K562 (cell line): ENCODE measurements around the gene DNAH1. TPM values are rescaled to one million over a fixed set of nuclear protein-coding genes. Genes with fewer than 3 reads are reported as not detected.

Experiments used
- ATAC-seq: fragments of 200-7000 bp; cut with Tn5 transposase; 3 replicates; pipeline ENCODE4 v1.9.1; 2020; ENCODE audit warnings: moderate library complexity
- BruUV-seq: library from RNA; stranded (reverse); fragments of 400-500 nt; replicated peaks from 2 replicates; lab custom pipeline; 2021; lab: Mats Ljungman, UMichigan
- CTCF ChIA-PET: fragments of 300-600 bp; formaldehyde crosslinking; extraction: SDS; loops from one replicate; lab custom pipeline; 2021; ENCODE audit warnings: low intra/inter-chr PET ratio; lab: Yijun Ruan, JAX
- POLR2A ChIA-PET: fragments of 300-600, 350-650 bp; sonication (Branson Sonifier 250); formaldehyde crosslinking; extraction: SDS; loops from one replicate; lab custom pipeline; 2021; ENCODE audit warnings: antibody characterized with exemption, inconsistent platforms; lab: Yijun Ruan, JAX
- DNase-seq, 4 experiments: peaks; one replicate each; pipeline versions ENCODE4 v3.0.0 to v3.0.0-alpha.2; 2011 to 2018; ENCODE audit warnings: low spot score in 3 of 4, mixed read lengths in 3 of 4; ENCODE audit errors: extremely low read depth in 1 of 4
- FAIRE-seq: peaks from 2 replicates; lab custom pipeline; 2011; peaks lifted over from hg19 to GRCh38; lab: Jason Lieb, UNC
- H2AFZ ChIP-seq: 2 replicates; pipeline ENCODE4 v1.6.0; 2011; ENCODE audit warnings: low read depth, low read length, control low read depth, inconsistent platforms
- H3K27ac ChIP-seq: fragments of 200-600 bp; 3 replicates; pipeline ENCODE4 v1.8.0; 2011; ENCODE audit warnings: low read depth, mild to moderate bottlenecking, control low read depth, inconsistent platforms, low read length, moderate library complexity, mixed read lengths; ENCODE audit errors: extremely low read depth
- H3K27me3 ChIP-seq, 2 experiments: fragments of 300-600 bp in 1 of 2; 2 replicates in 1 of 2; 3 replicates in 1 of 2; pipeline versions ENCODE4 v1.6.0 to v1.8.0; 2011; ENCODE audit warnings: inconsistent platforms in 2 of 2, low read length in 2 of 2, mild to moderate bottlenecking in 1 of 2, mixed read lengths in 1 of 2, moderate library complexity in 1 of 2; ENCODE audit not compliant: control insufficient read depth in 2 of 2, insufficient read depth in 2 of 2
- H3K36me3 ChIP-seq: fragments of 300-600 bp; 3 replicates; pipeline ENCODE4 v1.8.0; 2011; ENCODE audit warnings: mild to moderate bottlenecking, low read length, inconsistent platforms; ENCODE audit not compliant: control insufficient read depth, insufficient read depth
- H3K4me1 ChIP-seq, 2 experiments: fragments of 200-600 bp in 1 of 2; replicated peaks in 1 of 2; 2 replicates in 1 of 2; 3 replicates in 1 of 2; pipeline versions ENCODE4 v1.5.1 to v1.8.0; 2011; ENCODE audit warnings: inconsistent platforms in 2 of 2, low read length in 2 of 2, mild to moderate bottlenecking in 1 of 2, mixed read lengths in 1 of 2, moderate library complexity in 1 of 2; ENCODE audit not compliant: control insufficient read depth in 2 of 2, insufficient read depth in 2 of 2
- H3K4me2 ChIP-seq: 2 replicates; pipeline ENCODE4 v1.6.1; 2011; ENCODE audit warnings: low read length, control low read depth, inconsistent platforms, mixed read lengths; ENCODE audit not compliant: insufficient read depth
- H3K4me3 ChIP-seq: fragments of 200-600 bp; sonication (generic), shearing (Covaris generic); 2 replicates; pipeline ENCODE4 v1.5.1; 2016; ENCODE audit warnings: control low read depth, inconsistent platforms
- H3K79me2 ChIP-seq: fragments of 200-600 bp; 3 replicates; pipeline ENCODE4 v1.8.0; 2011; ENCODE audit warnings: low read length, inconsistent platforms; ENCODE audit not compliant: control insufficient read depth, insufficient read depth
- H3K9ac ChIP-seq, 2 experiments: 2 replicates each; pipeline versions ENCODE4 v1.6.0 to v1.6.1; 2011; ENCODE audit warnings: low read depth in 2 of 2, low read length in 2 of 2, control low read depth in 1 of 2, inconsistent platforms in 1 of 2, mild to moderate bottlenecking in 1 of 2, mixed read lengths in 1 of 2; ENCODE audit not compliant: insufficient read depth in 1 of 2
- H3K9me1 ChIP-seq: one replicate; pipeline ENCODE4 v1.6.0; 2011; ENCODE audit warnings: inconsistent platforms, mild to moderate bottlenecking, low read length, moderate library complexity; ENCODE audit not compliant: control insufficient read depth, insufficient read depth
- H3K9me3 ChIP-seq: replicated peaks from 2 replicates; pipeline ENCODE4 v1.5.1; 2011; ENCODE audit warnings: low read depth, low read length, inconsistent platforms; ENCODE audit not compliant: control insufficient read depth, insufficient read depth
- H4K20me1 ChIP-seq: replicated peaks from 2 replicates; pipeline ENCODE4 v1.6.1; 2011; ENCODE audit warnings: low read length, inconsistent platforms, mixed read lengths; ENCODE audit not compliant: control insufficient read depth, insufficient read depth
- ATF1 ChIP-seq, 2 experiments: fragments of 450-650 bp in 1 of 2; IDR thresholded peaks; 2 replicates each; pipeline ENCODE4 v1.6.1; 2016; ENCODE audit warnings: missing compliant biosample characterization in 1 of 2, missing genetic modification characterization in 1 of 2
- GABPA ChIP-seq: fragments of 200-800 bp; sonication (Bioruptor generic); conservative IDR thresholded peaks from 2 replicates; pipeline ENCODE4 v1.6.1; 2016; ENCODE audit warnings: low read depth, missing genetic modification characterization, missing compliant biosample characterization
- NFE2 ChIP-seq: IDR thresholded peaks from 2 replicates; pipeline ENCODE4 v1.6.1; 2014; ENCODE audit warnings: antibody characterized with exemption, low read depth
- PHB ChIP-seq: fragments of 250-450 bp; sonication (Bioruptor Pico); IDR thresholded peaks from 2 replicates; pipeline ENCODE4 v1.5.0; 2021
- POLR2B ChIP-seq: fragments of 450-650 bp; IDR thresholded peaks from 2 replicates; pipeline ENCODE4 v1.6.1; 2018; ENCODE audit warnings: low read depth; ENCODE audit not compliant: partially characterized antibody
- ZBTB1 ChIP-seq: sonication (generic); formaldehyde crosslinking; IDR thresholded peaks from 2 replicates; pipeline ENCODE4 v1.8.1; 2023; ENCODE audit warnings: missing genetic modification reagents, low read depth, mild to moderate bottlenecking, borderline replicate concordance
- ZNF224 ChIP-seq: sonication (generic); formaldehyde crosslinking; IDR thresholded peaks from 2 replicates; pipeline ENCODE4 v1.8.0; 2022; ENCODE audit warnings: mild to moderate bottlenecking, missing genetic modification reagents
- ZNF408 ChIP-seq: fragments of 250-450 bp; sonication (Bioruptor Pico); IDR thresholded peaks from 2 replicates; pipeline ENCODE4 v1.4.0; 2020; ENCODE audit warnings: low read depth, mild to moderate bottlenecking, moderate library complexity
- ZNF584 ChIP-seq: fragments of 200-800 bp; sonication (Bioruptor generic); IDR thresholded peaks from 2 replicates; pipeline ENCODE4 v1.6.1; 2016; ENCODE audit warnings: low read depth, mild to moderate bottlenecking, missing genetic modification characterization, missing compliant biosample characterization
- ZNF785 ChIP-seq: fragments of 250-450 bp; sonication (Bioruptor Pico); IDR thresholded peaks from 2 replicates; pipeline ENCODE4 v1.4.0; 2020; ENCODE audit warnings: mild to moderate bottlenecking
- WGBS: fragments of 100-300 bp; shearing (Covaris generic); methylation state at CpG from one replicate; pipeline ENCODE4 v1.1.6; 2016; ENCODE audit warnings: low coverage, mixed read lengths; ENCODE audit not compliant: insufficient coverage; ENCODE audit errors: missing lambda C conversion rate; 5-methylcytosine and 5-hydroxymethylcytosine counted together
- in situ Hi-C: fragments of 300-500 bp; cut with MboI; formaldehyde crosslinking; loops from 4 replicates; pipeline ENCODE4 v1.15.0; 2018; ENCODE audit warnings: inconsistent platforms, mixed read lengths
- intact Hi-C: fragments of 100-400 bp; cut with micrococcal nuclease; formaldehyde crosslinking; loops from 2 replicates; pipeline ENCODE4 v1.14.2; 2022
- polyA plus RNA-seq, 8 experiments: library from polyadenylated mRNA; depleted of rRNA in 4 of 8; stranded (reverse) in 5 of 8; unstranded in 3 of 8; fragments of >200 nt; fragmentation: Nextera tagmentation in 2 of 8; fragmentation: Illumina TruSeq in 1 of 8; extraction: Ambion mirVana in 2 of 8; extraction: Trizol in 1 of 8; gene quantifications; 2 replicates each; pipeline versions ENCODE4 v1.2.1 to v1.2.3, GENCODE V29; 2011 to 2014; ENCODE audit warnings: inconsistent platforms in 1 of 8, missing spikeins in 1 of 8
- total RNA-seq, 7 experiments: library from RNA; depleted of rRNA in 6 of 7; stranded (reverse); fragments of >200 nt in 6 of 7; fragmentation: Illumina TruSeq in 2 of 7; extraction: Trizol in 2 of 7; gene quantifications; 2 replicates each; pipeline versions ENCODE4 v1.2.1 to v1.2.3, GENCODE V29; 2011 to 2021; ENCODE audit warnings: low replicate concordance in 1 of 7
- TF ChIP-seq, protein P1 (sequence below): conservative IDR thresholded peaks from 2 replicates; pipeline ENCODE4 v1.6.1; 2011; ENCODE audit warnings: low read depth, mild to moderate bottlenecking, low read length; ENCODE audit not compliant: control insufficient read depth

DNAH1 gene
- total and polyA plus RNA-seq, 9 of the 15 experiments (the other 6 are each of a cell fraction or from before 2014, with no cell fraction given): 0.04 to 0.84 (median 0.50) TPM

DNA sequence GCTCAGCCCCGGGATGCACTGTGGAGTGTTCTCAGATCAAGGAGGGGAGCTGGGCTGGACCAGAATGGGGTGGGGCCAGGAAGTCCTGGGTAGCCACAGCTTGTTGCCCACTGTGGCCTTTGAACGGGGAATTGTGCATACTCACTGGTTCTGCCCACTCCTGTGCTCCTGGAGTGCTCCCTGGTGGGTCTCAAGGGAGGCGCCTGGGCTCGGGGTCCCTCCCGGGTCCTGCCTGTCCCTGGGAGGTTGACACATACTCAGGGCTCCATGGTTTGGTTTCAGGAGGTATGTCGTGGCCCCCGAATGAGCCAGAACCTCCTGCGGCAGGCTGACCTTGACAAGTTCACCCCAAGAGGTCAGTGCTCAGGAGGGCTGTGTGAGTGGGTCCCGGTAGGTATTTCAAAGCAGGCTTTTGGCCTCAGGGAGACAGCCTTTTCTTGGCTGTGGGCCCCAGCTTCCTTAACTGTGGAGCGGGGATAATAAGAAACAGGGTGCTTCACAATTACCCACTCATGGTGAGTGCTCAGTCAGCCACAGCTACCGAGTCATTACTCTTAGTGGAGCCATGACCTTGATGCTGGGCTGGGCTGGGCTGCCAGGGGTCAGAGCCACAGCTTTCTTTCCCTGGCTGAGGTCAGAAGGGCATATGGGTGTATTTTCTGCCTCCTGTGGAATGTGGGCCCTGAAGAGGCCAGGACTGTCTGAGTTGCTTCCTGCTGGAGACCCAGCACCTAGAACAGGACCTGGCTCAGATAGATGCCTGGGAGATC lies 7.6 kb downstream of the DNAH1 start:
- FAIRE-seq: no peak
- Histone ChIP-seq H3K9me1 (no peaks in the 10 kb centered on the region), H3K27ac (no peak overlapping the region), H3K4me1 (peaks cover 6 to 21% of the 10 kb centered on the region in 2 experiments), H4K20me1 (no peaks in the 10 kb centered on the region), H3K79me2 (no peaks in the 10 kb centered on the region), H3K9me3 (no peaks in the 10 kb centered on the region), H3K36me3 (no peaks in the 10 kb centered on the region), H3K4me2 (no peak overlapping the region), H3K9ac (peak overlapping the region in 1 of 2 experiments; percentile 43; a peak in 2 of 4 replicates), H2AFZ (no peak overlapping the region), H3K4me3 (no peak overlapping the region), H3K27me3 (no peaks in the 10 kb centered on the region; a peak in 1 of 5 replicates)
- intact Hi-C loops (no loop called here), in situ Hi-C loops (no loop called here)
- ChIA-PET POLR2A (interaction anchor here (0.6 to 0.8 kb wide), 2 partner anchors 12 to 661 kb away, joined by 4 read pairs; no protein-coding TSS in a partner anchor), CTCF (no interaction called here)
- no TSS peak for BruUV-seq
- 57% methylated on average over 10 of the region's 11 CpGs for WGBS
- peak; percentile 43; the same call in 2 of the 3 replicates for ATAC-seq
- TF ChIP-seq NFE2 (peak; percentile 47; the same call in 1 of the 2 replicates), ZNF584 (no peak)
- no peak for DNase-seq

DNA sequence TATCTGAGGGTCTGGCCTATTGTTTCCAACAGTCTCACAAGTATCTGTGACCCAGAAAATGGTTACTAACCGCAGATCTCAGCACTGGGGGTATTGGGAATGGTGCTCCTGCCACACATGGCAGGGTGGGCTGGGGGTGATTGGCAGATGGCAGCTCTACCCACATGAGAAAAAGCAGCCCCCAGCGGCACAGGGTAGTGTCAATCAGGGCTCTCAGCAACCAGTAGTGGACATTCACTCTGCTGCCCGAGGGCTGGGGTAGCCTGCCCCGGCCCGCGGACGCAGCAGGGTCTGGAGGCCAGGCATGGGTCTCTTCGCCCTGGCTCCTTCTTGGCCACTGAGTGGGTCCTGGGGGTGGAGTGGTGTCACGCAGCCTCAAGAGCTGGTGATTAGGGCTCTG lies 8.6 kb downstream of the DNAH1 start:
- POLR2A ChIA-PET: no interaction called here
- CTCF ChIA-PET: no interaction called here

More for the DNA sequence above, 8.6 kb downstream of the DNAH1 start:
- no peak for FAIRE-seq
- Histone ChIP-seq H3K36me3 (no peaks in the 10 kb centered on the region), H3K4me3 (no peak overlapping the region), H3K4me1 (peaks cover 6 to 21% of the 10 kb centered on the region in 2 experiments), H3K9me3 (no peaks in the 10 kb centered on the region), H3K9ac (no peak overlapping the region), H3K9me1 (no peaks in the 10 kb centered on the region), H3K27me3 (no peaks in the 10 kb centered on the region; a peak in 1 of 5 replicates), H3K79me2 (no peaks in the 10 kb centered on the region), H3K27ac (no peak overlapping the region), H2AFZ (no peak overlapping the region), H4K20me1 (no peaks in the 10 kb centered on the region), H3K4me2 (no peak overlapping the region)
- TF ChIP-seq ZNF224 (CRISPR knock-in tag) (no peak), GABPA (no peak), ATF1 (CRISPR knock-in tag; IDR thresholded peaks at IDR 0.05) (no peak), ATF1 (tag; IDR thresholded peaks at IDR 0.05) (no peak), PHB (CRISPR knock-in tag) (no peak), POLR2B (no peak), ZBTB1 (CRISPR knock-in tag) (no peak), ZNF785 (no peak), ZNF408 (no peak)
- TF ChIP-seq, protein P1, sequence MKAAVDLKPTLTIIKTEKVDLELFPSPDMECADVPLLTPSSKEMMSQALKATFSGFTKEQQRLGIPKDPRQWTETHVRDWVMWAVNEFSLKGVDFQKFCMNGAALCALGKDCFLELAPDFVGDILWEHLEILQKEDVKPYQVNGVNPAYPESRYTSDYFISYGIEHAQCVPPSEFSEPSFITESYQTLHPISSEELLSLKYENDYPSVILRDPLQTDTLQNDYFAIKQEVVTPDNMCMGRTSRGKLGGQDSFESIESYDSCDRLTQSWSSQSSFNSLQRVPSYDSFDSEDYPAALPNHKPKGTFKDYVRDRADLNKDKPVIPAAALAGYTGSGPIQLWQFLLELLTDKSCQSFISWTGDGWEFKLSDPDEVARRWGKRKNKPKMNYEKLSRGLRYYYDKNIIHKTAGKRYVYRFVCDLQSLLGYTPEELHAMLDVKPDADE: no peak
- in situ Hi-C loops (no loop called here), intact Hi-C loops (no loop called here)
- no peak for ATAC-seq
- 48% methylated on average over 4 of the region's 9 CpGs for WGBS
- BruUV-seq: no TSS peak
- no peak for DNase-seq
